AG04450 (cell line): ENCODE results near the gene PRUNE2. TPM values are rescaled to one million over a fixed set of nuclear protein-coding genes. Genes with fewer than 3 reads are reported as not detected.

Source experiments
- CTCF ChIA-PET: fragments of 300-600, 350-600 bp; formaldehyde crosslinking; extraction: SDS; loops from one replicate; lab custom pipeline; 2022; ENCODE audit warnings: antibody characterized with exemption, inconsistent platforms; lab: Charles Lee
- POLR2A ChIA-PET: fragments of 350-600 bp; formaldehyde crosslinking; extraction: SDS; loops from one replicate; lab custom pipeline; 2021; ENCODE audit warnings: antibody characterized with exemption, inconsistent platforms; lab: Yijun Ruan, JAX
- DNase-seq: peaks from one replicate; pipeline ENCODE4 v3.0.0-alpha.2; 2011; ENCODE audit warnings: low read depth, low spot score
- H3K27ac ChIP-seq: one replicate; pipeline ENCODE4 v1.5.1; 2012; ENCODE audit warnings: low read depth, low read length, control low read depth
- H3K27me3 ChIP-seq: one replicate; pipeline ENCODE4 v1.6.0; 2012; ENCODE audit warnings: low read length; ENCODE audit not compliant: control insufficient read depth, insufficient read depth
- H3K4me3 ChIP-seq: 2 replicates; pipeline ENCODE4 v1.5.1; 2011; ENCODE audit warnings: mild to moderate bottlenecking, low read depth, low read length, control low read depth
- H3K9me3 ChIP-seq: 2 replicates; pipeline ENCODE4 v1.5.1; 2012; ENCODE audit warnings: low read length; ENCODE audit not compliant: control insufficient read depth, insufficient read depth
- CTCF ChIP-seq: IDR thresholded peaks from 2 replicates; pipeline ENCODE4 v1.5.1; 2011; ENCODE audit warnings: low read depth, low read length, control low read depth, inconsistent platforms
- polyA plus RNA-seq: library from polyadenylated mRNA; depleted of rRNA; stranded (reverse); fragments of >200 nt; gene quantifications from 2 replicates; pipeline ENCODE4 v1.2.3, GENCODE V29; 2011

The PRUNE2 gene
- polyA plus RNA-seq, 1 experiment, result 1.1 TPM

GRCh38 chr9:76852026-76852425 is 53.9 kb downstream of the PRUNE2 start:
- DNase-seq, result no peak
- Histone ChIP-seq H3K27me3 (no peaks in the 10 kb centered on the region), H3K27ac (no peak overlapping the region), H3K4me3 (no peak overlapping the region), H3K9me3 (no peaks in the 10 kb centered on the region)
- no peak for TF ChIP-seq CTCF
- CTCF ChIA-PET, result interaction anchor here (1.0 kb wide), 1 partner anchor 12 kb away, joined by 3 read pairs; no protein-coding TSS in a partner anchor
- POLR2A ChIA-PET, result no interaction called here

- POLR2A ChIA-PET, result no interaction called here
- TF ChIP-seq CTCF, result no peak
- H3K4me3 ChIP-seq, result no peak overlapping the region
These were observed 59.6 kb downstream of the PRUNE2 start for GRCh38 chr9:76846297-76846696.

GRCh38 chr9:76845254-76845653 is 60.7 kb downstream of the PRUNE2 start:
- no peak overlapping the region for H3K27ac ChIP-seq
- no peak for TF ChIP-seq CTCF
- H3K4me3 ChIP-seq, result no peak overlapping the region
- ChIA-PET POLR2A (interaction anchor here (0.6 to 0.7 kb wide), 2 partner anchors 10 to 189 kb away, joined by 3 to 10 read pairs; no protein-coding TSS in a partner anchor), CTCF (no interaction called here)
- H3K9me3 ChIP-seq, result no peaks in the 10 kb centered on the region; the same call in 1 of the 2 replicates
- no peaks in the 10 kb centered on the region for H3K27me3 ChIP-seq
- DNase-seq, result no peak

More at GRCh38 chr9:76846297-76846696, 59.6 kb downstream of the PRUNE2 start:
- DNase-seq, result no peak
- CTCF ChIA-PET, result no interaction called here
- no peaks in the 10 kb centered on the region for H3K9me3 ChIP-seq
- H3K27me3 ChIP-seq, result no peaks in the 10 kb centered on the region
- no peak overlapping the region for H3K27ac ChIP-seq

- CTCF ChIA-PET, result interaction anchor here (1.2 kb wide), 1 partner anchor 25 kb away, joined by 3 read pairs; no protein-coding TSS in a partner anchor
- H3K9me3 ChIP-seq, result no peaks in the 10 kb centered on the region
- TF ChIP-seq CTCF, result no peak
- no peak overlapping the region; the same call in 1 of the 2 replicates for H3K4me3 ChIP-seq
- peak; percentile 66 for DNase-seq
- POLR2A ChIA-PET, result interaction anchor here (0.9 kb wide), 1 partner anchor 9 kb away, joined by 10 read pairs; no protein-coding TSS in a partner anchor
- H3K27ac ChIP-seq, result peak overlapping the region; percentile 86
- H3K27me3 ChIP-seq, result no peaks in the 10 kb centered on the region
These were observed 70.2 kb downstream of the PRUNE2 start for GRCh38 chr9:76835571-76836283.

GRCh38 chr9:76828447-76828846 is 77.5 kb downstream of the PRUNE2 start:
- 0 out of 2 replicates have a peak, but pooled peaks cover 2% of the 10 kb centered on the region for H3K9me3 ChIP-seq
- POLR2A ChIA-PET, result no interaction called here
- no peak overlapping the region for H3K4me3 ChIP-seq
- CTCF ChIA-PET, result interaction anchor here (0.7 kb wide), 1 partner anchor 338 kb away, joined by 4 read pairs; no protein-coding TSS in a partner anchor
- H3K27me3 ChIP-seq, result no peaks in the 10 kb centered on the region
- no peak for TF ChIP-seq CTCF
- no peak for DNase-seq
- H3K27ac ChIP-seq, result no peak overlapping the region
